Smooth muscle cell (in vitro differentiated cells): Measurements from ENCODE around the gene NLRP1. TPM values are rescaled to one million over a fixed set of nuclear protein-coding genes. Genes with fewer than 3 reads are reported as not detected.

ENCODE experiments used
- DNase-seq: peaks from one replicate; lab custom pipeline; 2025; ENCODE audit not compliant: unreplicated experiment; lab: John Stamatoyannopoulos, UW
- H2AFZ ChIP-seq: fragments of 200-600 bp; sonication (generic); 2 replicates; pipeline ENCODE4 v1.6.0; 2016; ENCODE audit warnings: antibody characterized with exemption, low read depth, mild to moderate bottlenecking
- H3F3A ChIP-seq: fragments of 200-600 bp; sonication (generic); 2 replicates; pipeline ENCODE4 v1.6.0; 2017; ENCODE audit warnings: antibody characterized with exemption, low read depth
- H3K27ac ChIP-seq: fragments of 200-600 bp; sonication (generic); 2 replicates; pipeline ENCODE4 v1.5.1; 2016; ENCODE audit warnings: low read depth, mild to moderate bottlenecking
- H3K27me3 ChIP-seq: fragments of 200-600 bp; sonication (generic); 2 replicates; pipeline ENCODE4 v1.6.1; 2016; ENCODE audit warnings: low read depth, mild to moderate bottlenecking
- H3K36me3 ChIP-seq: fragments of 200-600 bp; sonication (generic); 2 replicates; pipeline ENCODE4 v1.5.1; 2016; ENCODE audit warnings: low read depth
- H3K4me1 ChIP-seq: fragments of 200-600 bp; sonication (generic); 2 replicates; pipeline ENCODE4 v1.5.1; 2016; ENCODE audit warnings: low read depth
- H3K4me2 ChIP-seq: fragments of 200-600 bp; sonication (generic); 2 replicates; pipeline ENCODE4 v1.6.0; 2016; ENCODE audit warnings: mild to moderate bottlenecking
- H3K4me3 ChIP-seq: fragments of 200-600 bp; sonication (generic); 2 replicates; pipeline ENCODE4 v1.5.1; 2016; ENCODE audit warnings: mild to moderate bottlenecking
- H3K79me2 ChIP-seq: fragments of 200-600 bp; sonication (generic); 2 replicates; pipeline ENCODE4 v1.6.0; 2016; ENCODE audit warnings: low read depth, mild to moderate bottlenecking
- H3K9ac ChIP-seq: fragments of 200-600 bp; sonication (generic); 2 replicates; pipeline ENCODE4 v1.6.0; 2016; ENCODE audit warnings: low read depth
- H3K9me3 ChIP-seq: fragments of 200-600 bp; sonication (generic); replicated peaks from 2 replicates; pipeline ENCODE4 v1.5.1; 2016; ENCODE audit warnings: low read depth
- H4K20me1 ChIP-seq: fragments of 200-600 bp; sonication (generic); 2 replicates; pipeline ENCODE4 v1.6.0; 2016; ENCODE audit warnings: low read depth
- CTCF ChIP-seq: fragments of 200-600 bp; sonication (generic); IDR thresholded peaks from 2 replicates; pipeline ENCODE4 v1.5.1; 2017; ENCODE audit warnings: borderline replicate concordance, mild to moderate bottlenecking, antibody characterized with exemption; ENCODE audit not compliant: insufficient read depth, poor library complexity, severe bottlenecking
- WGBS: methylation state at CpG from one replicate; pipeline ENCODE4 v1.1.7; 2016; ENCODE audit warnings: low lambda C conversion rate; 5-methylcytosine and 5-hydroxymethylcytosine counted together
- polyA plus RNA-seq: library from polyadenylated mRNA; unstranded; fragments of >200 nt; fragmentation: Nextera tagmentation; extraction: Ambion mirVana; gene quantifications from 2 replicates; pipeline ENCODE4 v1.2.1, GENCODE V29; 2016
- total RNA-seq: library from RNA; depleted of rRNA; stranded (reverse); fragments of >200 nt; gene quantifications from 2 replicates; pipeline ENCODE4 v1.2.3, GENCODE V29; 2014

The NLRP1 gene
- total and polyA plus RNA-seq, 2 experiments from 2014 or later = 47.2 to 75.7 TPM

GRCh38 chr17:5516060-5516792 lies 68.1 kb downstream of the NLRP1 start:
- Histone ChIP-seq H3K4me2 (peak overlapping the region; percentile 54), H3K36me3 (no peaks in the 10 kb centered on the region), H2AFZ (no peak overlapping the region), H3K27me3 (no peaks in the 10 kb centered on the region), H3K9me3 (no peaks in the 10 kb centered on the region), H3K79me2 (no peaks in the 10 kb centered on the region), H3K4me1 (no peaks in the 10 kb centered on the region), H3K27ac (peak overlapping the region; percentile 88), H3F3A (peaks cover 7% of the 10 kb centered on the region), H3K9ac (peak overlapping the region; percentile 28), H3K4me3 (no peak overlapping the region), H4K20me1 (no peaks in the 10 kb centered on the region)
- WGBS = 14% methylated on average over 5 of the region's 5 CpGs
- TF ChIP-seq CTCF = no peak
- DNase-seq = no peak

DNA sequence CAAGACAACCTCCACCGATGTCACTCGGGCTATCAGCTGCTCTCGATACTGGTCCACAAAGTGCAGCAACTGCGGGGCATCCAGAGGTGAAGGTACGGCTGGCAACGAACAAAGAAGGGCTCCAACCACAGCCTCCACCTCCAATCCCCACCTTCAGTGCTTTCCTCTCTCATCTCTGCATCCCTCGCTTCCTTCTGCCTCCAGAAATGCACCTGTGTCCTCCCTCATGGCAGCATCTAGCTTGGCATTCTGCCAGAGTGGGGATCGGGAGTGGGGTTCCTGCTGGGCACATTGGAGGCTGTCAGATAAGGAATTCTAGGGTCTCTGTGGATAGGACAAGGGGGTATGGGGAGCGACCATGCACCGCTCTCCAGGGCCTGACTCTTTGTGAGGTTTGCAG lies 69.3 kb downstream of the NLRP1 start:
- Histone ChIP-seq H3K79me2 (no peaks in the 10 kb centered on the region), H3K4me2 (no peak overlapping the region), H3F3A (peaks cover 8% of the 10 kb centered on the region), H2AFZ (no peak overlapping the region), H3K9me3 (no peaks in the 10 kb centered on the region), H3K9ac (no peak overlapping the region), H3K27me3 (no peaks in the 10 kb centered on the region), H3K4me3 (no peak overlapping the region), H3K27ac (no peak overlapping the region), H4K20me1 (no peaks in the 10 kb centered on the region), H3K4me1 (peaks cover under 1% of the 10 kb centered on the region), H3K36me3 (no peaks in the 10 kb centered on the region)
- no peak for TF ChIP-seq CTCF
- 96% methylated on average over 10 of the region's 10 CpGs for WGBS
- DNase-seq = no peak

DNA sequence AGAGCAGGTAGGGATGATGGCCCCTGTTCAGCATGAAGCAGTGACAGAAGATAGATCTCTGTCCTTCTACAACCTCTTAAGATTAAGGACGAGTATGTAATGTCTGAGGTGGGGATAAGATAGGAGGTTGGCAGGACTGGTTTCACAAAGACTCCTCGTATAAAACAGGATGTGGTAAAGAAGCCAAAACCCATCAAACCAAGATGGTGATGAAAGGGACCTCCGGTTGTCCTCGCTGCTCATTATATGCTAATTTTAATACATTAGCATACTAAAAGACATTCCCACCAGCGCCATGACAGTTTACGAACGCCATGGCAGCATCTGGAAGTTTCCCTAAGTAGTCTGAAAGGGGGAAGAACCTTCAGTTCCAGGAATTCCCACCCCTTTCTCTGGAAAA lies 70.7 kb downstream of the NLRP1 start:
- DNase-seq = no peak
- Histone ChIP-seq H3K9me3 (no peaks in the 10 kb centered on the region), H4K20me1 (no peaks in the 10 kb centered on the region), H3K4me2 (no peak overlapping the region), H3F3A (peaks cover 11% of the 10 kb centered on the region), H3K4me3 (no peak overlapping the region), H3K36me3 (no peaks in the 10 kb centered on the region), H3K4me1 (peaks cover 13% of the 10 kb centered on the region), H3K27ac (no peak overlapping the region), H2AFZ (no peak overlapping the region), H3K9ac (no peak overlapping the region), H3K79me2 (no peaks in the 10 kb centered on the region), H3K27me3 (no peaks in the 10 kb centered on the region)
- no peak for TF ChIP-seq CTCF
- WGBS = 70% methylated on average over 7 of the region's 7 CpGs
